IMR-90 (cell line): Measurements from ENCODE around the gene UGT1A1. TPM values are rescaled to one million over a fixed set of nuclear protein-coding genes. Genes with fewer than 3 reads are reported as not detected.

Source experiments
- ATAC-seq: fragments of 200-7000 bp; cut with Tn5 transposase; 2 replicates; pipeline ENCODE4 v1.9.1; 2020; ENCODE audit warnings: low read depth, mild to moderate bottlenecking, moderate library complexity
- BruUV-seq: library from RNA; stranded (reverse); fragments of 400-500 nt; replicated peaks from 2 replicates; lab custom pipeline; 2021; lab: Mats Ljungman, UMichigan
- CTCF ChIA-PET: fragments of 300-600 bp; formaldehyde crosslinking; extraction: SDS; loops from one replicate; lab custom pipeline; 2021; ENCODE audit warnings: antibody characterized with exemption; lab: Yijun Ruan, JAX
- POLR2A ChIA-PET: fragments of 300-600 bp; sonication (Branson Sonifier 250); formaldehyde crosslinking; loops from one replicate; lab custom pipeline; 2022; ENCODE audit warnings: antibody characterized with exemption; ENCODE audit not compliant: unreplicated experiment; lab: Charles Lee
- DNase-seq: peaks from one replicate; pipeline ENCODE4 v3.0.0; 2013
- H2AFZ ChIP-seq: replicated peaks from 2 replicates; pipeline ENCODE3; 2013; ENCODE audit warnings: low read length, mild to moderate bottlenecking; ENCODE audit not compliant: poor library complexity
- H2AK5ac ChIP-seq: 2 replicates; pipeline ENCODE4 v1.6.1; 2013; ENCODE audit warnings: low read depth, low read length, inconsistent platforms
- H2AK9ac ChIP-seq: replicated peaks from 2 replicates; pipeline ENCODE3; 2013; ENCODE audit warnings: mild to moderate bottlenecking, low read depth, low read length, moderate library complexity; ENCODE audit not compliant: poor library complexity
- H2BK120ac ChIP-seq: 2 replicates; pipeline ENCODE4 v1.6.1; 2013; ENCODE audit warnings: low read depth, low read length, inconsistent platforms
- H2BK15ac ChIP-seq: 3 replicates; pipeline ENCODE4 v1.6.1; 2013; ENCODE audit warnings: low read depth, low read length, inconsistent platforms
- H2BK20ac ChIP-seq: 2 replicates; pipeline ENCODE4 v1.6.1; 2013; ENCODE audit warnings: low read depth, mild to moderate bottlenecking, inconsistent platforms, low read length, moderate library complexity
- H2BK5ac ChIP-seq: 2 replicates; pipeline ENCODE4 v1.6.1; 2013; ENCODE audit warnings: mild to moderate bottlenecking, low read depth, low read length, inconsistent platforms; ENCODE audit not compliant: poor library complexity, severe bottlenecking
- H3K14ac ChIP-seq: replicated peaks from 2 replicates; pipeline ENCODE4 v1.6.1; 2013; ENCODE audit warnings: low read depth, low read length, inconsistent platforms
- H3K18ac ChIP-seq: 2 replicates; pipeline ENCODE4 v1.6.1; 2013; ENCODE audit warnings: low read depth, low read length, control low read depth
- H3K23ac ChIP-seq: 2 replicates; pipeline ENCODE4 v1.6.1; 2013; ENCODE audit warnings: low read depth, low read length, inconsistent platforms
- H3K27ac ChIP-seq: 2 replicates; pipeline ENCODE4 v1.5.1; 2013; ENCODE audit warnings: mild to moderate bottlenecking, control low read depth, low read length; ENCODE audit not compliant: insufficient read depth
- H3K27me3 ChIP-seq: 2 replicates; pipeline ENCODE4 v1.6.1; 2013; ENCODE audit warnings: low read length; ENCODE audit not compliant: control insufficient read depth, insufficient read depth
- H3K36me3 ChIP-seq: 2 replicates; pipeline ENCODE4 v1.6.1; 2013; ENCODE audit warnings: low read length, mixed read lengths; ENCODE audit not compliant: control insufficient read depth, insufficient read depth
- H3K4ac ChIP-seq: 2 replicates; pipeline ENCODE4 v1.6.1; 2013; ENCODE audit warnings: low read depth, low read length, inconsistent platforms
- H3K4me1 ChIP-seq: 2 replicates; pipeline ENCODE4 v1.6.1; 2013; ENCODE audit warnings: low read length, mixed read lengths; ENCODE audit not compliant: control insufficient read depth, insufficient read depth
- H3K4me2 ChIP-seq: 2 replicates; pipeline ENCODE4 v1.6.1; 2013; ENCODE audit warnings: low read depth, mild to moderate bottlenecking, control low read depth, low read length, moderate library complexity
- H3K4me3 ChIP-seq: 2 replicates; pipeline ENCODE4 v1.5.1; 2013; ENCODE audit warnings: low read depth, mild to moderate bottlenecking, control low read depth, low read length, moderate library complexity; ENCODE audit not compliant: insufficient read depth
- H3K56ac ChIP-seq: 2 replicates; pipeline ENCODE4 v1.6.1; 2013; ENCODE audit warnings: low read length, inconsistent platforms; ENCODE audit not compliant: insufficient read depth; ENCODE audit errors: extremely low read depth
- H3K79me1 ChIP-seq, 2 experiments: 2 replicates each; pipeline ENCODE4 v1.6.1; 2013; ENCODE audit warnings: low read length in 2 of 2, inconsistent platforms in 1 of 2, low read depth in 1 of 2
- H3K9ac ChIP-seq: 2 replicates; pipeline ENCODE4 v1.6.1; 2013; ENCODE audit warnings: low read depth, low read length, control low read depth
- H3K9me1 ChIP-seq: 2 replicates; pipeline ENCODE4 v1.6.1; 2013; ENCODE audit warnings: low read length, inconsistent platforms; ENCODE audit not compliant: insufficient read depth
- H3K9me3 ChIP-seq: 2 replicates; pipeline ENCODE4 v1.6.1; 2013; ENCODE audit warnings: low read length; ENCODE audit not compliant: control insufficient read depth, insufficient read depth
- H4K20me1 ChIP-seq: 2 replicates; pipeline ENCODE4 v1.6.1; 2013; ENCODE audit warnings: low read length, inconsistent platforms; ENCODE audit not compliant: insufficient read depth
- H4K5ac ChIP-seq: 2 replicates; pipeline ENCODE4 v1.6.1; 2013; ENCODE audit warnings: mild to moderate bottlenecking, low read depth, low read length, control low read depth
- H4K8ac ChIP-seq, 2 experiments: 2 replicates each; pipeline ENCODE4 v1.6.1; 2013; ENCODE audit warnings: low read depth in 2 of 2, low read length in 2 of 2, control low read depth in 1 of 2, inconsistent platforms in 1 of 2
- H4K91ac ChIP-seq: 2 replicates; pipeline ENCODE4 v1.6.1; 2013; ENCODE audit warnings: low read depth, low read length, inconsistent platforms; ENCODE audit not compliant: insufficient read depth
- BHLHE40 ChIP-seq: fragments of 150-350 bp; IDR thresholded peaks from 2 replicates; pipeline ENCODE4 v1.6.1; 2016; ENCODE audit warnings: mild to moderate bottlenecking, low read depth, low read length
- CEBPB ChIP-seq: IDR thresholded peaks from 2 replicates; pipeline ENCODE4 v1.6.1; 2012; ENCODE audit warnings: low read depth, low read length, improper control_type of control experiment
- CHD1 ChIP-seq: IDR thresholded peaks from 2 replicates; pipeline ENCODE4 v1.6.1; 2012; ENCODE audit warnings: low read depth, low read length, improper control_type of control experiment
- FOS ChIP-seq: fragments of 150-350 bp; IDR thresholded peaks from 2 replicates; pipeline ENCODE4 v1.6.1; 2016; ENCODE audit warnings: low read depth, low read length
- MAFK ChIP-seq: IDR thresholded peaks from 2 replicates; pipeline ENCODE4 v1.6.1; 2012; ENCODE audit warnings: low read depth, low read length, improper control_type of control experiment
- MAZ ChIP-seq: IDR thresholded peaks from 2 replicates; pipeline ENCODE4 v1.6.1; 2012; ENCODE audit warnings: low read depth, mild to moderate bottlenecking, low read length, improper control_type of control experiment, moderate library complexity, borderline replicate concordance
- MXI1 ChIP-seq: IDR thresholded peaks from 2 replicates; pipeline ENCODE4 v1.6.1; 2012; ENCODE audit warnings: low read depth, mild to moderate bottlenecking, low read length, moderate library complexity, borderline replicate concordance
- NFE2L2 ChIP-seq: fragments of 150-350 bp; IDR thresholded peaks from 2 replicates; pipeline ENCODE4 v1.6.1; 2016; ENCODE audit warnings: low read depth, mild to moderate bottlenecking, low read length
- POLR2A ChIP-seq: IDR thresholded peaks from 2 replicates; pipeline ENCODE4 v1.6.1; 2012; ENCODE audit warnings: mild to moderate bottlenecking, low read depth, low read length
- RAD21 ChIP-seq: IDR thresholded peaks from 2 replicates; pipeline ENCODE4 v1.6.1; 2012; ENCODE audit warnings: low read length, improper control_type of control experiment
- RCOR1 ChIP-seq: IDR thresholded peaks from 2 replicates; pipeline ENCODE4 v1.6.1; 2012; ENCODE audit warnings: mild to moderate bottlenecking, low read length, improper control_type of control experiment; ENCODE audit not compliant: insufficient replicate concordance
- RFX5 ChIP-seq: IDR thresholded peaks from 2 replicates; pipeline ENCODE4 v1.8.0; 2012; ENCODE audit warnings: low read depth, mild to moderate bottlenecking, low read length, moderate library complexity
- SMC3 ChIP-seq: fragments of 150-350 bp; IDR thresholded peaks from 2 replicates; pipeline ENCODE4 v1.6.1; 2016; ENCODE audit warnings: low read depth, mild to moderate bottlenecking, antibody characterized with exemption, low read length, moderate library complexity
- WGBS, 2 experiments: methylation state at CpG; one replicate each; pipeline versions ENCODE4 v1.1.5 to v1.1.7; 2013; ENCODE audit warnings: missing lambda C conversion rate in 2 of 2; ENCODE audit not compliant: insufficient read length in 1 of 2; ENCODE audit errors: extremely low coverage in 2 of 2; 5-methylcytosine and 5-hydroxymethylcytosine counted together
- dilution Hi-C: fragments of 300-500 bp; cut with HindIII; formaldehyde crosslinking; loops from one replicate; pipeline ENCODE4 v1.14.3; 2018; ENCODE audit warnings: low sequenced_read_pairs; ENCODE audit not compliant: unreplicated experiment
- in situ Hi-C: fragments of 300-500 bp; cut with MboI; formaldehyde crosslinking; loops from 3 replicates; pipeline ENCODE4 v1.14.3; 2019; ENCODE audit warnings: low sequenced_read_pairs, inconsistent platforms, mixed read lengths
- intact Hi-C: fragments of 100-400 bp; cut with micrococcal nuclease; formaldehyde crosslinking; loops from 2 replicates; pipeline ENCODE4 v1.10.0; 2022
- polyA plus RNA-seq, 3 experiments: library from polyadenylated mRNA; depleted of rRNA; stranded (reverse); fragments of >200 nt; gene quantifications; 2 replicates each; pipeline ENCODE4 v1.2.3, GENCODE V29; 2012; ENCODE audit warnings: low replicate concordance in 1 of 3
- total RNA-seq: library from RNA; depleted of rRNA; stranded (reverse); fragments of >200 nt; gene quantifications from 2 replicates; pipeline ENCODE4 v1.2.3, GENCODE V29; 2012
- TF ChIP-seq, protein P1 (sequence below): fragments of 150-350 bp; IDR thresholded peaks from 2 replicates; pipeline ENCODE4 v1.6.1; 2016; ENCODE audit warnings: low read depth, mild to moderate bottlenecking, low read length, moderate library complexity, borderline replicate concordance
- TF ChIP-seq, protein P2 (sequence below): conservative IDR thresholded peaks from 2 replicates; pipeline ENCODE4 v1.5.1; 2012; ENCODE audit warnings: mild to moderate bottlenecking, low read depth, low read length, improper control_type of control experiment
- TF ChIP-seq, protein P3 (sequence below): fragments of 150-350 bp; IDR thresholded peaks from 2 replicates; pipeline ENCODE4 v1.6.1; 2017; ENCODE audit warnings: mild to moderate bottlenecking, antibody characterized with exemption, low read length, low read depth

The UGT1A1 gene
- total and polyA plus RNA-seq, 2 of the 4 experiments (the other 2 are of a cell fraction) = not detected

DNA sequence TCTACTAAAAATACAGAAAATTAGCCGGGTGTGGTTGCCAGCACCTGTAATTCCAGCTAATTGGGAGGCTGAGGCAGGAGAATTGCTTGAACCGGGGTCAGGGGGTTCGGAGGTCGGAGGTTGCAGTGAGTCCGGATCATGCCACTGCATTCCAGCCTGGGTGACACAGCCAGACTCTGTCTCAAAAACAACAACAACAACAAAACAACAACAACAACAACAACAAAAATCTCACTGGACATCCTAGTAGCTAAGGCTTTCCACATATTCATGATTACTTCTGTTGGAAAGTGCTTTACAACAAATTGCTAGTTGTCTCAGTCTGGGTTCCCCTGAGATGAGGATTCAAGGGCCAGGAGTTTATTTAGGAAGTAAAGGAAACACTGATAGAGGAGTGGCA, 13.8 kb downstream of the UGT1A1 start:
- Histone ChIP-seq H2BK120ac (no peak overlapping the region), H3K36me3 (no peaks in the 10 kb centered on the region), H2AK5ac (no peak overlapping the region), H4K20me1 (no peaks in the 10 kb centered on the region), H3K56ac (no peak overlapping the region), H3K9me1 (no peaks in the 10 kb centered on the region), H3K27me3 (no peaks in the 10 kb centered on the region), H2BK15ac (no peak overlapping the region), H3K14ac (no peak overlapping the region), H3K79me1 (no peaks in the 10 kb centered on the region), H2AK9ac (no peak overlapping the region), H3K4me3 (no peak overlapping the region), H3K4me1 (no peaks in the 10 kb centered on the region), H4K8ac (no peak overlapping the region), H2BK5ac (no peak overlapping the region), H3K4ac (no peak overlapping the region), H3K4me2 (no peak overlapping the region), H4K91ac (no peak overlapping the region), H3K23ac (no peak overlapping the region), H3K9me3 (peaks cover 3% of the 10 kb centered on the region; the same call in 1 of the 2 replicates), H4K5ac (no peak overlapping the region), H3K27ac (no peak overlapping the region), H2AFZ (no peak overlapping the region), H2BK20ac (no peak overlapping the region), H3K9ac (no peak overlapping the region), H3K18ac (no peak overlapping the region)
- WGBS, 2 experiments = no CpG with 5 or more reads among the region's 5 CpGs
- ATAC-seq (no peak), DNase-seq (no peak)
- no TSS peak for BruUV-seq
- POLR2A ChIA-PET = no interaction called here
- in situ Hi-C loops (no loop called here), dilution Hi-C loops (no loop called here), intact Hi-C loops (no loop called here)
- TF ChIP-seq, protein P1, sequence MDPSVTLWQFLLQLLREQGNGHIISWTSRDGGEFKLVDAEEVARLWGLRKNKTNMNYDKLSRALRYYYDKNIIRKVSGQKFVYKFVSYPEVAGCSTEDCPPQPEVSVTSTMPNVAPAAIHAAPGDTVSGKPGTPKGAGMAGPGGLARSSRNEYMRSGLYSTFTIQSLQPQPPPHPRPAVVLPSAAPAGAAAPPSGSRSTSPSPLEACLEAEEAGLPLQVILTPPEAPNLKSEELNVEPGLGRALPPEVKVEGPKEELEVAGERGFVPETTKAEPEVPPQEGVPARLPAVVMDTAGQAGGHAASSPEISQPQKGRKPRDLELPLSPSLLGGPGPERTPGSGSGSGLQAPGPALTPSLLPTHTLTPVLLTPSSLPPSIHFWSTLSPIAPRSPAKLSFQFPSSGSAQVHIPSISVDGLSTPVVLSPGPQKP = no peak
- TF ChIP-seq MXI1 = no peak
- no peak for TF ChIP-seq CHD1
- no peak for TF ChIP-seq NFE2L2
- no peak for TF ChIP-seq POLR2A
- no peak for TF ChIP-seq MAFK
- no peak for TF ChIP-seq FOS
- TF ChIP-seq RCOR1 = no peak
- TF ChIP-seq SMC3 = no peak
- TF ChIP-seq BHLHE40 = no peak
- TF ChIP-seq MAZ = no peak
- TF ChIP-seq, protein P2, sequence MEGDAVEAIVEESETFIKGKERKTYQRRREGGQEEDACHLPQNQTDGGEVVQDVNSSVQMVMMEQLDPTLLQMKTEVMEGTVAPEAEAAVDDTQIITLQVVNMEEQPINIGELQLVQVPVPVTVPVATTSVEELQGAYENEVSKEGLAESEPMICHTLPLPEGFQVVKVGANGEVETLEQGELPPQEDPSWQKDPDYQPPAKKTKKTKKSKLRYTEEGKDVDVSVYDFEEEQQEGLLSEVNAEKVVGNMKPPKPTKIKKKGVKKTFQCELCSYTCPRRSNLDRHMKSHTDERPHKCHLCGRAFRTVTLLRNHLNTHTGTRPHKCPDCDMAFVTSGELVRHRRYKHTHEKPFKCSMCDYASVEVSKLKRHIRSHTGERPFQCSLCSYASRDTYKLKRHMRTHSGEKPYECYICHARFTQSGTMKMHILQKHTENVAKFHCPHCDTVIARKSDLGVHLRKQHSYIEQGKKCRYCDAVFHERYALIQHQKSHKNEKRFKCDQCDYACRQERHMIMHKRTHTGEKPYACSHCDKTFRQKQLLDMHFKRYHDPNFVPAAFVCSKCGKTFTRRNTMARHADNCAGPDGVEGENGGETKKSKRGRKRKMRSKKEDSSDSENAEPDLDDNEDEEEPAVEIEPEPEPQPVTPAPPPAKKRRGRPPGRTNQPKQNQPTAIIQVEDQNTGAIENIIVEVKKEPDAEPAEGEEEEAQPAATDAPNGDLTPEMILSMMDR = no peak
- TF ChIP-seq, protein P3, sequence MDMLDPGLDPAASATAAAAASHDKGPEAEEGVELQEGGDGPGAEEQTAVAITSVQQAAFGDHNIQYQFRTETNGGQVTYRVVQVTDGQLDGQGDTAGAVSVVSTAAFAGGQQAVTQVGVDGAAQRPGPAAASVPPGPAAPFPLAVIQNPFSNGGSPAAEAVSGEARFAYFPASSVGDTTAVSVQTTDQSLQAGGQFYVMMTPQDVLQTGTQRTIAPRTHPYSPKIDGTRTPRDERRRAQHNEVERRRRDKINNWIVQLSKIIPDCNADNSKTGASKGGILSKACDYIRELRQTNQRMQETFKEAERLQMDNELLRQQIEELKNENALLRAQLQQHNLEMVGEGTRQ = no peak
- no peak for TF ChIP-seq RFX5
- no peak for TF ChIP-seq RAD21
- TF ChIP-seq CEBPB = no peak
- CTCF ChIA-PET = no interaction called here
